GM12874 (cell line): Measurements from ENCODE around the gene ACSL3.

Source experiments
- CTCF ChIP-seq: IDR thresholded peaks from 2 replicates; pipeline ENCODE4 v1.5.1; 2011; ENCODE audit warnings: low read depth, mild to moderate bottlenecking, control low read depth, low read length, moderate library complexity; ENCODE audit not compliant: insufficient read depth

The ACSL3 gene

GRCh38 chr2:222972420-222972819 lies 111.6 kb downstream of the ACSL3 start:
- TF ChIP-seq CTCF, result no peak

GRCh38 chr2:222973237-222973636 lies 112.4 kb downstream of the ACSL3 start:
- TF ChIP-seq CTCF, result no peak

DNA sequence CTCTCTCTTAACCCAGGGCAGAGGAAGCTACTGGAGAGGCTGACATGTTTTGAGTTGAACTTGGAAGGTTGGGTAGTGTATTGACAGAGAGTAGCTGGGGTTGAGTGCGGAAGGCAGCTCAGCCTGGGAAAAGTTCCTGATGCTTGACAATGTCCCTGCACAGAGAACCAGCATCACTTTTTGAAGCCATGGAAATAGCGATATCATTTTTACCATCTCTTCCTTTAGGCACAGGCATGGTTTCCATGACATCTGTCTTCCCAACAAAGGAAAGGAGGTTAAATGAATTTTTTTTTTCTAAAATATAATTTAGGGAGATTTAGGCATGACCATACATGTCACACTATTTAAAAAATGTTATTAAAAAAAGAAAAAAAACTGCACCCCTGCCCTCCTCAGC lies 112.9 kb downstream of the ACSL3 start:
- TF ChIP-seq CTCF, result no peak

DNA sequence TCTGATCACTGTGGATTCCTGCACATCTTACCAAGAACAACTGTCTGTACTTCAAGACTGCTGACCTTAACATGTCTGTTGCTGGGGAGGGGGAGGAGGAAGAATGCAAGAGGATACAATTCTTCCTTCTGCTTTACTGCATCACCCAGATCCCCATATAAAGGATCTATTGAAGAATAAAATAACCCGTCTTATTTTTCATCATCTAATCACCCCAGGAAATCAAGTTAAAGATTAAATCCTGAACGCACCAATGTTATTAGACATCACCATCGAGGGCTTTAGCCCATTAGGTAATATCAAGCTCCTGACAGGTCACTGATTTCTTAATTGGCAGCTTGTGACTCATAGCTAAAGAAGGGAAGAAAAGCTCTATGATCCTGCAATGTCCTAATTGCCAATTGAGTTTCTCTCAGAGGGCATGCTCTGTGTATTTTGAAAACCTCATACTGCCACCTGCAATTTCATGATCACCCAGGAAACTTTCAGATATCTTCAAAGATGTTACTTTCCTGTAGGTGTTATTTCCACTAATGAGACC lies 115.8 kb downstream of the ACSL3 start:
- no peak for TF ChIP-seq CTCF

DNA sequence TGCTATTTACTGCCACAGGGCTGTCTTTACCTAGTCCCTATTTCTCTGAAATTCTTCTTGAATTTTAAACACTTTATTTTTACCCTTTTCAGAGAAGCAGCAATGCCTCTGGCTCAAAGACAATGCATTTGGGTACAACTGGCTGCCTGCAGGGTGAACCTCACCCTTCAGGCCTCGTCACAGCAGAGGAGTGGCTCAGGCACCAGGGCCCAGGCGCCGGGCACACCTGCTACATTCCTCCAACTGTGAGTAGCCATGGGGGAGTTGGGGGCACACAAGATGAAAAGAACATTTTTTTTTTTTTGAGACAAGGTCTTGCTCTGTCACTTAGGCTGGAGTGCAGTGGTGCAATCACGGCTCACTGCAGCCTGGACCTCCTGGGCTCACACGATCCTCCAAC lies 116.3 kb downstream of the ACSL3 start:
- no peak for TF ChIP-seq CTCF

GRCh38 chr2:222978850-222979249 lies 118.0 kb downstream of the ACSL3 start:
- no peak for TF ChIP-seq CTCF

DNA sequence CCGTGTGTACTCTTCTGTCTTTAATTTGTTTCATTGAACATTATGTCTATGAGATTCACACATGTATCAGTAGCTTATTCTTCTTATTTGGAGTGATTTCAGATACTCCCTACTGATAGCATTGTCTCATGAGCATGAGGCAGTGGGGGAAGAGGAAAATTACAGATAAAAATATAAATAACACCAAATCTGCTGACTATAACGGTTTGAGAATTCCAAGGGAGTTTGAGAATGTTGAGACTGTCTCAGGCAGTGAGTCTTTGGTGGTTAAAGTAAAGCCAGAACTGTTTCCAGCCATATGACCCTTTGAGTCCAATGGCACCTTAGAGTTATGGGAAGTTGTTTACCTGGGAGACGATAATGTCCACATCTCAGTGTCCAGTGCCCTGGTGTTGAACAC lies 118.6 kb downstream of the ACSL3 start:
- TF ChIP-seq CTCF, result no peak
